C4-2B (cell line): ENCODE data around the gene CNP.

Experiments used
- H3K27ac ChIP-seq: fragments of 450-650 bp; 2 replicates; pipeline ENCODE4 v1.5.1; 2017
- CTCF ChIP-seq: fragments of 450-650 bp; conservative IDR thresholded peaks from 2 replicates; pipeline ENCODE4 v1.5.1; 2017; ENCODE audit warnings: mild to moderate bottlenecking
- ZFX ChIP-seq: fragments of 450-650 bp; IDR thresholded peaks from 2 replicates; pipeline ENCODE4 v1.6.1; 2017

Gene CNP

GRCh38 chr17:41959336-41960095, 7.1 kb upstream of the CNP start:
- H3K27ac ChIP-seq: no peak overlapping the region

GRCh38 chr17:41962111-41962510, 4.5 kb upstream of the CNP start:
- no peak overlapping the region for H3K27ac ChIP-seq
- TF ChIP-seq CTCF: no peak
- no peak for TF ChIP-seq ZFX

More at GRCh38 chr17:41959336-41960095, 7.1 kb upstream of the CNP start:
- TF ChIP-seq CTCF: no peak; the same call in 1 of the 2 replicates
- no peak for TF ChIP-seq ZFX

DNA sequence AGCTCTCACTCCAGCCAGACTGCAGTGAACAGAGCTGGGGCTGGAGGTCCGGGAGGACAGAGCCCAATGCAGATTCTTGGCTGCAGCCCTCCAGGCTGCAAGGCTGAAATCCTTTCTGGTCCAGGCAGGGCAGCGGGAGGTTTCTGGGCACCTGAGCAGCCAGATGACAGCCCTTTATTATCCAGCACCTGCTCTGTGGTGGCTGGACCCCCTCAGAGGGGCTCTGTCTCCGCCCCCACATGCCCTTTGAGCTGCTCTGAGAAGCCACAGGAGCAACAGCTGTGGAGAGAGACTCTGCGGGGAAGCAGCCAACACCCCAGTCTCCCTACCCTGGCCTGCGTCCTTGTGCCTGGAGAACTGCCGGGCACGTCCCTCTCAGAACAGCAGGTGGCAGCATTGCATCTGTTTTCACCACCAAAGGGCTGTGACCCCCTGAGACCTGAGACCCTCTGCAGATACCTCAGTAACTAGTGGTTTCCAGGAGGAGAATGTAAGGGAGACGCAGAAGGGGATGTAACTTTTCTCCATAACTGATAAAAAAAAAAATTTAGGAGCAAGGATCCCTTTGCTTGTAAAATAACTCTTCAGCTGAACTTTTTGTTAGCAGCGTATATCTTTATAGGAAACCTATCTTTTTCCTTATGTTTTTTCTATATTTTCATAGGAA, 3.7 kb upstream of the CNP start:
- TF ChIP-seq ZFX: no peak
- peak; percentile 94 for TF ChIP-seq CTCF
- H3K27ac ChIP-seq: no peak overlapping the region

DNA sequence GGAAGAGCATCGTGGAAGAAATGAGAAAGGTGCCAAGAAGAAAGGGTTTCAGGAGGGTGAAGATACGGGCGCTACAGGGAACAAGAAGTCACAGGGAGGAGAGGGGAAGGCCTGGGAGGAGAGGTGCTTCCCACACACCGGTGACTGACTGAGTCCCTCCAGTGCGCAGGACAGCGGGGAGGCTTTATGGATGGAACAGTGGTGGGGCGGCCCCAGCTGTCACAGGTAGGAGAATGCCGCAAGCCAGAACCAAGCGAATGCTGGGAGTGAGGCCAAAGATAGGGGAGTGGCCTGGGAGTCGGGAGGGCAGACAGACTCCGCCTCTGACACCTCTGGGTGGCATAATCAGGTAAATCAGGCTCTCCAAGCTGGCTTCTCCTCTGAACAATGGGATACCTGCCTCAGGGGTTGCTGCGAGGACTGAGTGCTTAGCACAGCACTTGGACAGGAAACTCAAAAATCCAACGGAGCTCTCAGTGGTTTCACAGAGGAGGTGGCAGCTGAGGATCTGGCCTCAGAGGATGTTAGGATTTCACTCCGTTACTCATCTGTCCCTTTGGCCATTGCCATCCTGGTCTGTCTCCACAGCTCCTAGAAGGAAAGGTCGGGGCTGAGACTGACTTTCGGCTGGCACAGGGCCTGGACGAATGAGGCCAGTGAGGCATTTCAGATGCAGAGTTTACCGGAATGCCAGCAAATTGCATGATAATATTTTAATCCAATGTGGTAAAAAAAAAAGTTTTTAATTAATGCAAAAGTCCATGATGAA, 717 bp upstream of the CNP start:
- TF ChIP-seq ZFX: no peak
- TF ChIP-seq CTCF: no peak
- H3K27ac ChIP-seq: peak overlapping the region; percentile 84

- peak overlapping the region; percentile 84 for H3K27ac ChIP-seq
- no peak for TF ChIP-seq CTCF
Observed at GRCh38 chr17:41967141-41967920, 736 bp downstream of the CNP start.

GRCh38 chr17:41967921-41968578, 1.5 kb downstream of the CNP start:
- no peak overlapping the region for H3K27ac ChIP-seq
- TF ChIP-seq CTCF: no peak
- no peak for TF ChIP-seq ZFX
